Measurements from ENCODE around the gene BEST3. TPM values are rescaled to one million over a fixed set of nuclear protein-coding genes. Genes with fewer than 3 reads are reported as not detected.
A peak's percentile ranks its signal among the peaks of the same experiment; 100 is the strongest.

The BEST3 gene
- total and polyA plus RNA-seq, 4 donors: 0.03 to 0.52 (median 0.20) TPM; not detected in 1

DNA sequence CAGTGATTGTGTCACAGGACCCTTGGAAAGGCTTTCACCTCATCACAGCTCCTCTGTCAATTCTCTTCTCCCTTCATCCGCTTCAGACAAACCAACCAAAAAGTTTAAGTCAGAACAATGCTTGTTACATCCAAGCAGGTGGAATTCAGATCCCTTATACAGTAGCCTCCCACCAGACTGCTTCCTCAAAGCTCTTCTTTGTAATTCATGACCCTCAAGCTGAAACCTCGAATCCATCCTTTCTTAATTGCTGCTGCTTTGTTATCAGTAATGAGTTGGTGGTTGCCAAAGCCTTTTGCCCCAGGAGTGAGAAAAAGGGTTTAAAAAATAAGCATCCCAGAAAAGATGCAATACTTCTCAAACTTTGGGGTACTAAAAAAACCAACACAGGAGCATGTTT is 9.5 kb downstream of the BEST3 start:
- DNase-seq (no peak), ATAC-seq (ENCODE audit: insufficient read depth, low FRiP score) (no peak)
- H3K9me3 ChIP-seq (ENCODE audit: control insufficient read depth in 4 of 4, insufficient read depth in 3 of 4, low read length in 3 of 4): no peaks in the 10 kb centered on the region
- TF ChIP-seq, protein P1, sequence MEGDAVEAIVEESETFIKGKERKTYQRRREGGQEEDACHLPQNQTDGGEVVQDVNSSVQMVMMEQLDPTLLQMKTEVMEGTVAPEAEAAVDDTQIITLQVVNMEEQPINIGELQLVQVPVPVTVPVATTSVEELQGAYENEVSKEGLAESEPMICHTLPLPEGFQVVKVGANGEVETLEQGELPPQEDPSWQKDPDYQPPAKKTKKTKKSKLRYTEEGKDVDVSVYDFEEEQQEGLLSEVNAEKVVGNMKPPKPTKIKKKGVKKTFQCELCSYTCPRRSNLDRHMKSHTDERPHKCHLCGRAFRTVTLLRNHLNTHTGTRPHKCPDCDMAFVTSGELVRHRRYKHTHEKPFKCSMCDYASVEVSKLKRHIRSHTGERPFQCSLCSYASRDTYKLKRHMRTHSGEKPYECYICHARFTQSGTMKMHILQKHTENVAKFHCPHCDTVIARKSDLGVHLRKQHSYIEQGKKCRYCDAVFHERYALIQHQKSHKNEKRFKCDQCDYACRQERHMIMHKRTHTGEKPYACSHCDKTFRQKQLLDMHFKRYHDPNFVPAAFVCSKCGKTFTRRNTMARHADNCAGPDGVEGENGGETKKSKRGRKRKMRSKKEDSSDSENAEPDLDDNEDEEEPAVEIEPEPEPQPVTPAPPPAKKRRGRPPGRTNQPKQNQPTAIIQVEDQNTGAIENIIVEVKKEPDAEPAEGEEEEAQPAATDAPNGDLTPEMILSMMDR (IDR thresholded peaks at IDR 0.05; ENCODE audit: control extremely low read depth, extremely low read depth): no peak
- peaks cover 0 to 6% (median 0%) of the 10 kb centered on the region in 5 donors for H3K4me1 ChIP-seq (ENCODE audit: control insufficient read depth in 5 of 5, insufficient read depth in 5 of 5, low read length in 5 of 5)
- no peak overlapping the region for H3K4me3 ChIP-seq
- no peaks in the 10 kb centered on the region for H3K36me3 ChIP-seq (ENCODE audit: control insufficient read depth in 4 of 4, insufficient read depth in 4 of 4, low read length in 4 of 4)
- WGBS, 2 donors: 80 to 88% methylated on average over 2 of the region's 2 CpGs
- H3K9ac ChIP-seq (ENCODE audit: insufficient read depth in 1 of 2, low read length in 2 of 2): no peak overlapping the region
- peak overlapping the region in 1 of 2 donors; percentile 73 for H3K27ac ChIP-seq (ENCODE audit: low read depth in 1 of 2, low read length in 1 of 2)
- peaks cover 0 to 2% (median 0%) of the 10 kb centered on the region in 3 donors for H3K27me3 ChIP-seq (ENCODE audit: control insufficient read depth in 3 of 3, insufficient read depth in 3 of 3, low read length in 2 of 3)

DNA sequence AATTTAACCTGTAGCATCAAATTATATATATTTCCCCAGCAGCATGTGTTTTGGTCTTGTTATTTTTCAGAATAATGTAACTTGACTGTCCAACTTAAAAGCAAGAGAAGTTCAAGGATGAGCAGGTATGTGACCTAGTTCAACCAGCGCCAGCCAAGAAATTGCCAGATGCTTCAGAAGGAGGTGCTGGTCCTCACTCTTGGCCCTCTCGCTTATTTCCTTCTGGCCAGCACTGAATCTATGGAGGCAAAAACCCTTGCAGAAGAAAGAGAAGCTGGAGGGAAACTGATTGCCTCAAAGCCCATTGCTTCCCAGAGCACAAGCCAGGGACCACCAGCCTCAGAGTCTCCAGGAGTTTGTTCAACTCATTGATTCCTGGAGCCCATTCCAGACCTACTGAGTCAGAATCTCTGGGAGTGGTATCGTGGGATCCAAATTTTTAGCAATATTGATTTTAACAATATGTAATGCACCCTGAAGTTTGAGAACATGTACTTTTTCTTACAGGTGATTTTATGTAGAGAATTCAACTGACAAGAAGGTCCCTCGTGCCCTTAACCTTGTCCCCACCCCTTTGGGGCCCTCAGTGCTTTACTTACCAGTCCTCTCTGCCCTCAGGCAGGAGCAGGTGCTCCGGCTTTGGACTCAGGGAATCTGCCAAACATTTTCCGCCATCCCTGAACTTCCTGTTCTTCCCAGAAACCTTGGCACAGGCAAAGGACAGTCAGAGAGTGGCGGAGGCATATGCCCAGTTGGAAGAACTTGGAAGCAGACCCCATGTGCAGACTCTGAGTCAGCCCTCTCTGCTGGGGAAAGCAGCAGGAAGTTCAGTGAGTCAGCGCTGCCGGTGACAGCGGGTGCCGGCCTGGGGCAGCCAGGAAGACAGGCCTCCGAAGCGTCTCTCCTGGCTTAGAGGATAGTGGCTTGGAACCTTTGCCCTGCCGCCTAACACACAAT is 10.4 kb downstream of the BEST3 start:
- TF ChIP-seq, protein P1 (IDR thresholded peaks at IDR 0.05; ENCODE audit: control extremely low read depth, extremely low read depth): no peak
- 35 to 42% methylated on average over 14 of the region's 14 CpGs for WGBS, 2 donors

DNA sequence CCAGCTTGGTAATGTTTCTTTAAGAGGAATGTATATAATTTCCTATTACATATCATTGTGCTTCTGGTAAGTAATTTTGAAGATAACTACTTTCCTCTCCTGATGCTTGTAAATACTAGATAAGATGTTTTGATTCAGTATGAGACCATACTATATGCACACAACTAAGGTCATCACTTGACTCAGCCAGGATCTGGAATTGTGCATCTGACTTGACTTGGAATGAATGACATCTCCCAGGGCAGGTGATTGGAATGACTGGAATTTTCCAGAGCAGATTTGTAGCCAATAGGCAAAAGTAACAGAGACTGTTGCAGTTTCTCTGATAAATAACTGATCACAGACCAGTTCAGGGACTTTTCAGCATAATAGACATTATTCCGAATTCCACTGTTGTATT is 11.1 kb downstream of the BEST3 start:
- Histone ChIP-seq H3K9me3 (ENCODE audit: control insufficient read depth in 4 of 4, insufficient read depth in 3 of 4, low read length in 3 of 4) (no peaks in the 10 kb centered on the region), H3K4me1 (ENCODE audit: control insufficient read depth in 5 of 5, insufficient read depth in 5 of 5, low read length in 5 of 5) (peaks cover 0 to 6% (median 0%) of the 10 kb centered on the region in 5 donors), H3K36me3 (ENCODE audit: control insufficient read depth in 4 of 4, insufficient read depth in 4 of 4, low read length in 4 of 4) (no peaks in the 10 kb centered on the region), H3K27ac (ENCODE audit: low read depth in 1 of 2, low read length in 1 of 2) (no peak overlapping the region), H3K4me3 (no peak overlapping the region), H3K27me3 (ENCODE audit: control insufficient read depth in 3 of 3, insufficient read depth in 3 of 3, low read length in 2 of 3) (peaks cover 0 to 2% (median 0%) of the 10 kb centered on the region in 3 donors), H3K9ac (ENCODE audit: insufficient read depth in 1 of 2, low read length in 2 of 2) (no peak overlapping the region)
- DNase-seq (no peak), ATAC-seq (ENCODE audit: insufficient read depth, low FRiP score) (no peak)
- TF ChIP-seq, protein P1 (IDR thresholded peaks at IDR 0.05; ENCODE audit: control extremely low read depth, extremely low read depth): no peak
- WGBS, 2 donors: 87 to 93% methylated on average over 1 of the region's 1 CpG

More for the DNA sequence above, 10.4 kb downstream of the BEST3 start:
- H3K9ac ChIP-seq (ENCODE audit: insufficient read depth in 1 of 2, low read length in 2 of 2): no peak overlapping the region
- no peaks in the 10 kb centered on the region for H3K9me3 ChIP-seq (ENCODE audit: control insufficient read depth in 4 of 4, insufficient read depth in 3 of 4, low read length in 3 of 4)
- no peak overlapping the region for H3K4me3 ChIP-seq
- peaks cover 0 to 2% (median 0%) of the 10 kb centered on the region in 3 donors for H3K27me3 ChIP-seq (ENCODE audit: control insufficient read depth in 3 of 3, insufficient read depth in 3 of 3, low read length in 2 of 3)
- ATAC-seq (ENCODE audit: insufficient read depth, low FRiP score): peak; percentile 68
- peaks cover 0 to 6% (median 0%) of the 10 kb centered on the region in 5 donors for H3K4me1 ChIP-seq (ENCODE audit: control insufficient read depth in 5 of 5, insufficient read depth in 5 of 5, low read length in 5 of 5)
- DNase-seq: peak in 2 of 3 donors; percentile 7 to 17
- no peaks in the 10 kb centered on the region for H3K36me3 ChIP-seq (ENCODE audit: control insufficient read depth in 4 of 4, insufficient read depth in 4 of 4, low read length in 4 of 4)
- peak overlapping the region in 1 of 2 donors; percentile 73 for H3K27ac ChIP-seq (ENCODE audit: low read depth in 1 of 2, low read length in 1 of 2)

Measured in lung (tissue), 12 donors.